IMR-90 (cell line): ENCODE data around the gene PARD3. TPM values are rescaled to one million over a fixed set of nuclear protein-coding genes. Genes with fewer than 3 reads are reported as not detected.

ENCODE experiments used
- ATAC-seq: fragments of 200-7000 bp; cut with Tn5 transposase; 2 replicates; pipeline ENCODE4 v1.9.1; 2020; ENCODE audit warnings: low read depth, mild to moderate bottlenecking, moderate library complexity
- BruUV-seq: library from RNA; stranded (reverse); fragments of 400-500 nt; replicated peaks from 2 replicates; lab custom pipeline; 2021; lab: Mats Ljungman, UMichigan
- CTCF ChIA-PET: fragments of 300-600 bp; formaldehyde crosslinking; extraction: SDS; loops from one replicate; lab custom pipeline; 2021; ENCODE audit warnings: antibody characterized with exemption; lab: Yijun Ruan, JAX
- POLR2A ChIA-PET: fragments of 300-600 bp; sonication (Branson Sonifier 250); formaldehyde crosslinking; loops from one replicate; lab custom pipeline; 2022; ENCODE audit warnings: antibody characterized with exemption; ENCODE audit not compliant: unreplicated experiment; lab: Charles Lee
- DNase-seq: peaks from one replicate; pipeline ENCODE4 v3.0.0; 2013
- H2AFZ ChIP-seq: replicated peaks from 2 replicates; pipeline ENCODE3; 2013; ENCODE audit warnings: low read length, mild to moderate bottlenecking; ENCODE audit not compliant: poor library complexity
- H2AK5ac ChIP-seq: 2 replicates; pipeline ENCODE4 v1.6.1; 2013; ENCODE audit warnings: low read depth, low read length, inconsistent platforms
- H2AK9ac ChIP-seq: replicated peaks from 2 replicates; pipeline ENCODE3; 2013; ENCODE audit warnings: mild to moderate bottlenecking, low read depth, low read length, moderate library complexity; ENCODE audit not compliant: poor library complexity
- H2BK120ac ChIP-seq: 2 replicates; pipeline ENCODE4 v1.6.1; 2013; ENCODE audit warnings: low read depth, low read length, inconsistent platforms
- H2BK15ac ChIP-seq: 3 replicates; pipeline ENCODE4 v1.6.1; 2013; ENCODE audit warnings: low read depth, low read length, inconsistent platforms
- H2BK20ac ChIP-seq: 2 replicates; pipeline ENCODE4 v1.6.1; 2013; ENCODE audit warnings: low read depth, mild to moderate bottlenecking, inconsistent platforms, low read length, moderate library complexity
- H2BK5ac ChIP-seq: 2 replicates; pipeline ENCODE4 v1.6.1; 2013; ENCODE audit warnings: mild to moderate bottlenecking, low read depth, low read length, inconsistent platforms; ENCODE audit not compliant: poor library complexity, severe bottlenecking
- H3K14ac ChIP-seq: replicated peaks from 2 replicates; pipeline ENCODE4 v1.6.1; 2013; ENCODE audit warnings: low read depth, low read length, inconsistent platforms
- H3K18ac ChIP-seq: 2 replicates; pipeline ENCODE4 v1.6.1; 2013; ENCODE audit warnings: low read depth, low read length, control low read depth
- H3K23ac ChIP-seq: 2 replicates; pipeline ENCODE4 v1.6.1; 2013; ENCODE audit warnings: low read depth, low read length, inconsistent platforms
- H3K27ac ChIP-seq: 2 replicates; pipeline ENCODE4 v1.5.1; 2013; ENCODE audit warnings: mild to moderate bottlenecking, control low read depth, low read length; ENCODE audit not compliant: insufficient read depth
- H3K27me3 ChIP-seq: 2 replicates; pipeline ENCODE4 v1.6.1; 2013; ENCODE audit warnings: low read length; ENCODE audit not compliant: control insufficient read depth, insufficient read depth
- H3K36me3 ChIP-seq: 2 replicates; pipeline ENCODE4 v1.6.1; 2013; ENCODE audit warnings: low read length, mixed read lengths; ENCODE audit not compliant: control insufficient read depth, insufficient read depth
- H3K4ac ChIP-seq: 2 replicates; pipeline ENCODE4 v1.6.1; 2013; ENCODE audit warnings: low read depth, low read length, inconsistent platforms
- H3K4me1 ChIP-seq: 2 replicates; pipeline ENCODE4 v1.6.1; 2013; ENCODE audit warnings: low read length, mixed read lengths; ENCODE audit not compliant: control insufficient read depth, insufficient read depth
- H3K4me2 ChIP-seq: 2 replicates; pipeline ENCODE4 v1.6.1; 2013; ENCODE audit warnings: low read depth, mild to moderate bottlenecking, control low read depth, low read length, moderate library complexity
- H3K4me3 ChIP-seq: 2 replicates; pipeline ENCODE4 v1.5.1; 2013; ENCODE audit warnings: low read depth, mild to moderate bottlenecking, control low read depth, low read length, moderate library complexity; ENCODE audit not compliant: insufficient read depth
- H3K56ac ChIP-seq: 2 replicates; pipeline ENCODE4 v1.6.1; 2013; ENCODE audit warnings: low read length, inconsistent platforms; ENCODE audit not compliant: insufficient read depth; ENCODE audit errors: extremely low read depth
- H3K79me1 ChIP-seq, 2 experiments: 2 replicates each; pipeline ENCODE4 v1.6.1; 2013; ENCODE audit warnings: low read length in 2 of 2, inconsistent platforms in 1 of 2, low read depth in 1 of 2
- H3K9ac ChIP-seq: 2 replicates; pipeline ENCODE4 v1.6.1; 2013; ENCODE audit warnings: low read depth, low read length, control low read depth
- H3K9me1 ChIP-seq: 2 replicates; pipeline ENCODE4 v1.6.1; 2013; ENCODE audit warnings: low read length, inconsistent platforms; ENCODE audit not compliant: insufficient read depth
- H3K9me3 ChIP-seq: 2 replicates; pipeline ENCODE4 v1.6.1; 2013; ENCODE audit warnings: low read length; ENCODE audit not compliant: control insufficient read depth, insufficient read depth
- H4K20me1 ChIP-seq: 2 replicates; pipeline ENCODE4 v1.6.1; 2013; ENCODE audit warnings: low read length, inconsistent platforms; ENCODE audit not compliant: insufficient read depth
- H4K5ac ChIP-seq: 2 replicates; pipeline ENCODE4 v1.6.1; 2013; ENCODE audit warnings: mild to moderate bottlenecking, low read depth, low read length, control low read depth
- H4K8ac ChIP-seq, 2 experiments: 2 replicates each; pipeline ENCODE4 v1.6.1; 2013; ENCODE audit warnings: low read depth in 2 of 2, low read length in 2 of 2, control low read depth in 1 of 2, inconsistent platforms in 1 of 2
- H4K91ac ChIP-seq: 2 replicates; pipeline ENCODE4 v1.6.1; 2013; ENCODE audit warnings: low read depth, low read length, inconsistent platforms; ENCODE audit not compliant: insufficient read depth
- MAFK ChIP-seq: IDR thresholded peaks from 2 replicates; pipeline ENCODE4 v1.6.1; 2012; ENCODE audit warnings: low read depth, low read length, improper control_type of control experiment
- WGBS, 2 experiments: methylation state at CpG; one replicate each; pipeline versions ENCODE4 v1.1.5 to v1.1.7; 2013; ENCODE audit warnings: missing lambda C conversion rate in 2 of 2; ENCODE audit not compliant: insufficient read length in 1 of 2; ENCODE audit errors: extremely low coverage in 2 of 2; 5-methylcytosine and 5-hydroxymethylcytosine counted together
- dilution Hi-C: fragments of 300-500 bp; cut with HindIII; formaldehyde crosslinking; loops from one replicate; pipeline ENCODE4 v1.14.3; 2018; ENCODE audit warnings: low sequenced_read_pairs; ENCODE audit not compliant: unreplicated experiment
- in situ Hi-C: fragments of 300-500 bp; cut with MboI; formaldehyde crosslinking; loops from 3 replicates; pipeline ENCODE4 v1.14.3; 2019; ENCODE audit warnings: low sequenced_read_pairs, inconsistent platforms, mixed read lengths
- intact Hi-C: fragments of 100-400 bp; cut with micrococcal nuclease; formaldehyde crosslinking; loops from 2 replicates; pipeline ENCODE4 v1.10.0; 2022
- polyA plus RNA-seq, 3 experiments: library from polyadenylated mRNA; depleted of rRNA; stranded (reverse); fragments of >200 nt; gene quantifications; 2 replicates each; pipeline ENCODE4 v1.2.3, GENCODE V29; 2012; ENCODE audit warnings: low replicate concordance in 1 of 3
- total RNA-seq: library from RNA; depleted of rRNA; stranded (reverse); fragments of >200 nt; gene quantifications from 2 replicates; pipeline ENCODE4 v1.2.3, GENCODE V29; 2012
- TF ChIP-seq, protein P1 (sequence below): conservative IDR thresholded peaks from 2 replicates; pipeline ENCODE4 v1.5.1; 2012; ENCODE audit warnings: mild to moderate bottlenecking, low read depth, low read length, improper control_type of control experiment

PARD3 gene
- total and polyA plus RNA-seq, 2 of the 4 experiments (the other 2 are of a cell fraction): 14.6 to 37.5 TPM

DNA sequence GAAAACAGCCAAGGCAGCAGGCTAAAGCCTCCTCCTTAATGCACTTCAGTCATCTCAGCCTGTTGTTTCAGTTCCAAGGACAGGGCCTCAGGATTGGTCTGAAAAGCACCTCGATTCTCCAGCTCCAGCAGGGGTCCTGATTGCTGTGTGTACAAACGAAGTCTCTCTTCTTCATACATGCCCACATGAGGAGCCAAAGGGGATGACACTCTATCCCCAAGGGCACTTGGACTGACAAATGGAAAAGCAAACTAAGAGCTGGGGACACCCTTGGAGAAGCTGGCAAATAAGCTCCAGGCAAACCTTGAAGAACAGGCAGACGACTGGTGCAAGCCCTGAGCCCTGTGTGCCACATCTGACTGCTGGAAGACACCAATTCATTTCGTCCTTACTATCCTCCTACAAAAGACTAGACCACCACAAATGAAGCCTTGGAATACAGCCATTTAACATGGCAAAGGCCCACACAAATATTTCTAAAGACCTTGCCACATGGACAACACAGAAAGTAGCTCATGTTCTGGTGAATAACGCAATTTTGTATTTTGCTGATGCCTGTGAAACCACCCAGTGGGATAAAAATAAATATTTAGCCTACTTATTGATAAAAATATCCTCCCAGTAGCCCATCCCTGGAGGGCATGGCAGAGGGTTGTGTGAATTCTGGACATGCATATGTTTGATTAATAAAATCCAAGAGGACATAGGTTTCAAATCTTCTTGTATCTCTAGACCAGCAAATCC lies 61.9 kb downstream of the PARD3 start:
- ATAC-seq (no peak), DNase-seq (no peak)
- H4K5ac ChIP-seq: no peak overlapping the region
- TF ChIP-seq, protein P1, sequence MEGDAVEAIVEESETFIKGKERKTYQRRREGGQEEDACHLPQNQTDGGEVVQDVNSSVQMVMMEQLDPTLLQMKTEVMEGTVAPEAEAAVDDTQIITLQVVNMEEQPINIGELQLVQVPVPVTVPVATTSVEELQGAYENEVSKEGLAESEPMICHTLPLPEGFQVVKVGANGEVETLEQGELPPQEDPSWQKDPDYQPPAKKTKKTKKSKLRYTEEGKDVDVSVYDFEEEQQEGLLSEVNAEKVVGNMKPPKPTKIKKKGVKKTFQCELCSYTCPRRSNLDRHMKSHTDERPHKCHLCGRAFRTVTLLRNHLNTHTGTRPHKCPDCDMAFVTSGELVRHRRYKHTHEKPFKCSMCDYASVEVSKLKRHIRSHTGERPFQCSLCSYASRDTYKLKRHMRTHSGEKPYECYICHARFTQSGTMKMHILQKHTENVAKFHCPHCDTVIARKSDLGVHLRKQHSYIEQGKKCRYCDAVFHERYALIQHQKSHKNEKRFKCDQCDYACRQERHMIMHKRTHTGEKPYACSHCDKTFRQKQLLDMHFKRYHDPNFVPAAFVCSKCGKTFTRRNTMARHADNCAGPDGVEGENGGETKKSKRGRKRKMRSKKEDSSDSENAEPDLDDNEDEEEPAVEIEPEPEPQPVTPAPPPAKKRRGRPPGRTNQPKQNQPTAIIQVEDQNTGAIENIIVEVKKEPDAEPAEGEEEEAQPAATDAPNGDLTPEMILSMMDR: no peak
- 0 out of 2 replicates have a peak, but pooled peaks have one; percentile 1 for TF ChIP-seq MAFK
- H3K9ac ChIP-seq: no peak overlapping the region
- H2BK20ac ChIP-seq: no peak overlapping the region
- peaks cover 4% of the 10 kb centered on the region; the same call in 1 of the 2 replicates for H4K20me1 ChIP-seq
- H4K8ac ChIP-seq: no peak overlapping the region
- in situ Hi-C loops (no loop called here), dilution Hi-C loops (no loop called here), intact Hi-C loops (no loop called here)
- H3K36me3 ChIP-seq: no peaks in the 10 kb centered on the region
- H3K9me3 ChIP-seq: no peaks in the 10 kb centered on the region
- H2AFZ ChIP-seq: no peak overlapping the region
- CTCF ChIA-PET: interaction anchor here (0.6 to 1.2 kb wide), 3 partner anchors 8 to 61 kb away, joined by 4 to 5 read pairs (median 4); no protein-coding TSS in a partner anchor
- H3K4ac ChIP-seq: no peak overlapping the region
- BruUV-seq: no TSS peak
- WGBS, 2 experiments: 50% methylated on average over 2 of the region's 5 CpGs; no CpG with 5 or more reads in 1 of the 2 experiments
- no peak overlapping the region for H2BK5ac ChIP-seq
- no peak overlapping the region for H3K18ac ChIP-seq
- peaks cover 5% of the 10 kb centered on the region for H3K4me1 ChIP-seq
- H2AK9ac ChIP-seq: no peak overlapping the region
- no peak overlapping the region for H2BK120ac ChIP-seq
- POLR2A ChIA-PET: no interaction called here
- H2BK15ac ChIP-seq: no peak overlapping the region
- H3K23ac ChIP-seq: no peak overlapping the region
- no peak overlapping the region for H3K4me2 ChIP-seq
- H3K79me1 ChIP-seq: peaks cover 31 to 71% of the 10 kb centered on the region in 2 experiments
- H3K56ac ChIP-seq: no peak overlapping the region
- H3K14ac ChIP-seq: 0 out of 2 replicates have a peak overlapping the region, but pooled peaks have one; percentile 19
- H4K91ac ChIP-seq: no peak overlapping the region
- H3K4me3 ChIP-seq: no peak overlapping the region
- H3K27ac ChIP-seq: no peak overlapping the region
- H2AK5ac ChIP-seq: no peak overlapping the region
- 0 out of 2 replicates have a peak, but pooled peaks cover 5% of the 10 kb centered on the region for H3K9me1 ChIP-seq
- H3K27me3 ChIP-seq: no peaks in the 10 kb centered on the region
